ENCODE measurements around the gene JOSD1. TPM values are rescaled to one million over a fixed set of nuclear protein-coding genes. Genes with fewer than 3 reads are reported as not detected.

The JOSD1 gene
- total and polyA plus RNA-seq, 4 donors: 3.4 to 20.6 (median 14.7) TPM

DNA sequence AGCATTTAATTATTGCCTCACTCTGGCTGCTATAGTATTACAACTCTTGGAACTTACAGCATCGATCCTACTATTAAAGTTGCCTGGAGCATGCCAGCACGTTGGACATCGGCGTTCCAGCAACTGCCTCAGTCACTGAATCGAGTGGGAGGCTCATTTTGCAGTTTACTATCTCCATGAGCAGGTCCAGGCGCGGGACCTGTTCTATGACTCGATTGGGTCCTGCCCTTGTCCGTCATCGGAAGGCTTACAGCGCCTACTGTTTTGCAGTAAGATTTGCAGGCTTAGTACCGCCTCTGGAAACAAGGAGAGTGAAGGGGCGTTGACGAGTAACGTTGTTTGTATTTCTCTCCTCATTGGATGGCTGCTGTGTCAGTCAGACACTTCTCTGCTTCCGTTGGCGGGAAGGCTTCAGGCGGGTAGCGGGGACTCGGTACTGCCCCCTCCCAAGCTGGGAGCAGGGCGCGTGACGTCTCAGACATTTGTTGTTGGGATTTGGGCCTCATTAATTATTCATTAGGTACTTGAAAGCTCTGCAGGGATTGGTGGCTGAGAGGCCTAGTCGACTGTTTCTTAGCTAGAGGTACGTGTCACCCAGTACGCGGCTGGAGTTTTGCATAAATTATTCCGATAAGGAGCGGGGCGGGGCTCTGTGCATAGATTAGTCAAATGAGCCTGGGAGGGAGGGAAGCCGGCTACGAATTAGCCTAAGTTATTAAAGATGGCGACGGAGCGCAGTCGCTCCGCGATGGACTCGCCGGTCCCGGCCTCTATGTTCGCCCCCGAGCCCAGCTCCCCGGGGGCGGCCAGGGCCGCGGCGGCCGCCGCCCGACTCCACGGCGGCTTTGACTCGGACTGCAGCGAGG lies 4.7 kb upstream of the JOSD1 start, which contains the start of gene GTPBP1 (continued):
- TF ChIP-seq, protein P1, sequence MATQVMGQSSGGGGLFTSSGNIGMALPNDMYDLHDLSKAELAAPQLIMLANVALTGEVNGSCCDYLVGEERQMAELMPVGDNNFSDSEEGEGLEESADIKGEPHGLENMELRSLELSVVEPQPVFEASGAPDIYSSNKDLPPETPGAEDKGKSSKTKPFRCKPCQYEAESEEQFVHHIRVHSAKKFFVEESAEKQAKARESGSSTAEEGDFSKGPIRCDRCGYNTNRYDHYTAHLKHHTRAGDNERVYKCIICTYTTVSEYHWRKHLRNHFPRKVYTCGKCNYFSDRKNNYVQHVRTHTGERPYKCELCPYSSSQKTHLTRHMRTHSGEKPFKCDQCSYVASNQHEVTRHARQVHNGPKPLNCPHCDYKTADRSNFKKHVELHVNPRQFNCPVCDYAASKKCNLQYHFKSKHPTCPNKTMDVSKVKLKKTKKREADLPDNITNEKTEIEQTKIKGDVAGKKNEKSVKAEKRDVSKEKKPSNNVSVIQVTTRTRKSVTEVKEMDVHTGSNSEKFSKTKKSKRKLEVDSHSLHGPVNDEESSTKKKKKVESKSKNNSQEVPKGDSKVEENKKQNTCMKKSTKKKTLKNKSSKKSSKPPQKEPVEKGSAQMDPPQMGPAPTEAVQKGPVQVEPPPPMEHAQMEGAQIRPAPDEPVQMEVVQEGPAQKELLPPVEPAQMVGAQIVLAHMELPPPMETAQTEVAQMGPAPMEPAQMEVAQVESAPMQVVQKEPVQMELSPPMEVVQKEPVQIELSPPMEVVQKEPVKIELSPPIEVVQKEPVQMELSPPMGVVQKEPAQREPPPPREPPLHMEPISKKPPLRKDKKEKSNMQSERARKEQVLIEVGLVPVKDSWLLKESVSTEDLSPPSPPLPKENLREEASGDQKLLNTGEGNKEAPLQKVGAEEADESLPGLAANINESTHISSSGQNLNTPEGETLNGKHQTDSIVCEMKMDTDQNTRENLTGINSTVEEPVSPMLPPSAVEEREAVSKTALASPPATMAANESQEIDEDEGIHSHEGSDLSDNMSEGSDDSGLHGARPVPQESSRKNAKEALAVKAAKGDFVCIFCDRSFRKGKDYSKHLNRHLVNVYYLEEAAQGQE (IDR thresholded peaks at IDR 0.05): peak; percentile 36
- peak; percentile 68 to 83 for TF ChIP-seq JUND (IDR thresholded peaks at IDR 0.05)
- no peak for TF ChIP-seq NR2F2 (IDR thresholded peaks at IDR 0.05)
- TF ChIP-seq FOXA1 (IDR thresholded peaks at IDR 0.05): no peak
- TF ChIP-seq, protein P2, sequence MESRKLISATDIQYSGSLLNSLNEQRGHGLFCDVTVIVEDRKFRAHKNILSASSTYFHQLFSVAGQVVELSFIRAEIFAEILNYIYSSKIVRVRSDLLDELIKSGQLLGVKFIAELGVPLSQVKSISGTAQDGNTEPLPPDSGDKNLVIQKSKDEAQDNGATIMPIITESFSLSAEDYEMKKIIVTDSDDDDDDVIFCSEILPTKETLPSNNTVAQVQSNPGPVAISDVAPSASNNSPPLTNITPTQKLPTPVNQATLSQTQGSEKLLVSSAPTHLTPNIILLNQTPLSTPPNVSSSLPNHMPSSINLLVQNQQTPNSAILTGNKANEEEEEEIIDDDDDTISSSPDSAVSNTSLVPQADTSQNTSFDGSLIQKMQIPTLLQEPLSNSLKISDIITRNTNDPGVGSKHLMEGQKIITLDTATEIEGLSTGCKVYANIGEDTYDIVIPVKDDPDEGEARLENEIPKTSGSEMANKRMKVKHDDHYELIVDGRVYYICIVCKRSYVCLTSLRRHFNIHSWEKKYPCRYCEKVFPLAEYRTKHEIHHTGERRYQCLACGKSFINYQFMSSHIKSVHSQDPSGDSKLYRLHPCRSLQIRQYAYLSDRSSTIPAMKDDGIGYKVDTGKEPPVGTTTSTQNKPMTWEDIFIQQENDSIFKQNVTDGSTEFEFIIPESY (IDR thresholded peaks at IDR 0.05): peak; percentile 83
- peak in 1 of 2 donors; percentile 3 for TF ChIP-seq HNF4A (conservative IDR thresholded peaks at IDR 0.05)

DNA sequence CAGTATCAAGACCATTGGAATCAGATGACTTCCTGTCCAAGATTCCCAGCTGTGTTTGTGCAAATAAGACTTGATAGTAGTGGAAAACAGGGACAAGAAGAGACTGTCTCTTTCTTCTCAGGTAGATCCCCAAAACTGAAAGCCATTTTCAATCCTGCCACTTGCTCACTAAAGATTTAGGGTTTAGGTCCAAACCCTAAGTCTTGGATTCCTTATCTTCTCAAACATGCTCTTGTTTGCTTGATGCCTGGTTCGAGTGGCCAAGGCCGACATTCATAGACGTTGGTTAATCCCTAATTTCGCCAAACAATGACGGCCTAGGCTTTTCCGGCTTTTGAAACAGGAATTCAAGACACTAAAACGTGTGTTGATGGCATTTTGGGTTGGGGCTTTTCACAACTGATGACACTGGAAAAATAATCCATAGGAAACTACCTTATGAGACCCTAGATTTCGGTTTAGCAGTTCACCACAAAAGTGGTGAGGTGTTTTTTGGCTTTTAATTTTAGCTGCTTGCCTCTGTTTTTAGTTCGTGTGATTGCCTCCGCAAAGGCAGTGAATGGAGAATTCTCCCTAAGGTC lies 4.0 kb upstream of the JOSD1 start:
- Histone ChIP-seq H3K27ac (ENCODE audit: low read depth in 1 of 2, low read length in 2 of 2) (peak overlapping the region; percentile 95 to 97), H3K36me3 (ENCODE audit: control insufficient read depth in 4 of 4, insufficient read depth in 3 of 4, low read depth in 1 of 4, low read length in 3 of 4) (peaks cover 0 to 4% (median under 1%) of the 10 kb centered on the region in 4 donors), H3K27me3 (ENCODE audit: control insufficient read depth in 4 of 4, insufficient read depth in 4 of 4, low read length in 3 of 4) (no peaks in the 10 kb centered on the region), H3K4me1 (ENCODE audit: control insufficient read depth in 4 of 4, insufficient read depth in 4 of 4, low read length in 3 of 4) (peaks cover 0 to 37% (median 21%) of the 10 kb centered on the region in 4 donors), H3K4me3 (ENCODE audit: low read depth in 1 of 3, low read length in 3 of 3) (peak overlapping the region in 1 of 3 donors; percentile 6), H3K9me3 (ENCODE audit: control insufficient read depth in 4 of 4, low read length in 3 of 4) (no peaks in the 10 kb centered on the region), H3K9ac (ENCODE audit: low read depth in 1 of 2, low read length in 2 of 2) (peak overlapping the region; percentile 87 to 96)
- WGBS: 8% methylated on average over 10 of the region's 10 CpGs
- no peak for TF ChIP-seq HNF4G (IDR thresholded peaks at IDR 0.05)
- no peak for TF ChIP-seq HNF4A (conservative IDR thresholded peaks at IDR 0.05)
- no peak for TF ChIP-seq YY1 (IDR thresholded peaks at IDR 0.05)
- no peak for TF ChIP-seq NR2F2 (IDR thresholded peaks at IDR 0.05)
- TF ChIP-seq, protein P3, sequence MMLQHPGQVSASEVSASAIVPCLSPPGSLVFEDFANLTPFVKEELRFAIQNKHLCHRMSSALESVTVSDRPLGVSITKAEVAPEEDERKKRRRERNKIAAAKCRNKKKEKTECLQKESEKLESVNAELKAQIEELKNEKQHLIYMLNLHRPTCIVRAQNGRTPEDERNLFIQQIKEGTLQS (IDR thresholded peaks at IDR 0.05): no peak
- no peak for TF ChIP-seq TAF1 (conservative IDR thresholded peaks at IDR 0.05)
- TF ChIP-seq EGR1 (IDR thresholded peaks at IDR 0.05; ENCODE audit: low read depth in 2 of 2): no peak
- TF ChIP-seq JUND (IDR thresholded peaks at IDR 0.05): no peak
- TF ChIP-seq, protein P4, sequence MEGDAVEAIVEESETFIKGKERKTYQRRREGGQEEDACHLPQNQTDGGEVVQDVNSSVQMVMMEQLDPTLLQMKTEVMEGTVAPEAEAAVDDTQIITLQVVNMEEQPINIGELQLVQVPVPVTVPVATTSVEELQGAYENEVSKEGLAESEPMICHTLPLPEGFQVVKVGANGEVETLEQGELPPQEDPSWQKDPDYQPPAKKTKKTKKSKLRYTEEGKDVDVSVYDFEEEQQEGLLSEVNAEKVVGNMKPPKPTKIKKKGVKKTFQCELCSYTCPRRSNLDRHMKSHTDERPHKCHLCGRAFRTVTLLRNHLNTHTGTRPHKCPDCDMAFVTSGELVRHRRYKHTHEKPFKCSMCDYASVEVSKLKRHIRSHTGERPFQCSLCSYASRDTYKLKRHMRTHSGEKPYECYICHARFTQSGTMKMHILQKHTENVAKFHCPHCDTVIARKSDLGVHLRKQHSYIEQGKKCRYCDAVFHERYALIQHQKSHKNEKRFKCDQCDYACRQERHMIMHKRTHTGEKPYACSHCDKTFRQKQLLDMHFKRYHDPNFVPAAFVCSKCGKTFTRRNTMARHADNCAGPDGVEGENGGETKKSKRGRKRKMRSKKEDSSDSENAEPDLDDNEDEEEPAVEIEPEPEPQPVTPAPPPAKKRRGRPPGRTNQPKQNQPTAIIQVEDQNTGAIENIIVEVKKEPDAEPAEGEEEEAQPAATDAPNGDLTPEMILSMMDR (IDR thresholded peaks at IDR 0.05; ENCODE audit: low read depth, low read length, missing input control): no peak
- TF ChIP-seq FOXA1 (IDR thresholded peaks at IDR 0.05): no peak
- TF ChIP-seq FOXA2 (IDR thresholded peaks at IDR 0.05): no peak
- TF ChIP-seq, protein P5, sequence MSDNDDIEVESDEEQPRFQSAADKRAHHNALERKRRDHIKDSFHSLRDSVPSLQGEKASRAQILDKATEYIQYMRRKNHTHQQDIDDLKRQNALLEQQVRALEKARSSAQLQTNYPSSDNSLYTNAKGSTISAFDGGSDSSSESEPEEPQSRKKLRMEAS (IDR thresholded peaks at IDR 0.05): no peak
- TF ChIP-seq, protein P1 (IDR thresholded peaks at IDR 0.05): no peak
- TF ChIP-seq SP1 (IDR thresholded peaks at IDR 0.05): no peak
- TF ChIP-seq RXRA (IDR thresholded peaks at IDR 0.05): no peak
- no peak for DNase-seq (ENCODE audit: low spot score)

Data from liver (tissue), 9 donors.